Endodermal cell (in vitro differentiated cells): ENCODE measurements around the gene CELF2. TPM values are rescaled to one million over a fixed set of nuclear protein-coding genes. Genes with fewer than 3 reads are reported as not detected.
A peak's percentile ranks its signal among the peaks of the same experiment; 100 is the strongest.

Experiments
- DNase-seq: peaks from one replicate; pipeline ENCODE4 v3.0.0-alpha.2; 2017
- H3K27ac ChIP-seq: 2 replicates; pipeline ENCODE4 v1.5.1; 2013; ENCODE audit warnings: mild to moderate bottlenecking, low read depth, low read length, moderate library complexity
- H3K27me3 ChIP-seq: 2 replicates; pipeline ENCODE4 v1.6.1; 2013; ENCODE audit warnings: mild to moderate bottlenecking, low read length, moderate library complexity; ENCODE audit not compliant: insufficient read depth, control insufficient read depth, poor library complexity, severe bottlenecking
- H3K36me3 ChIP-seq: 2 replicates; pipeline ENCODE4 v1.7.0; 2013; ENCODE audit warnings: mild to moderate bottlenecking, low read length, moderate library complexity; ENCODE audit not compliant: control insufficient read depth, insufficient read depth
- H3K4me1 ChIP-seq: one replicate; pipeline ENCODE4 v1.7.0; 2013; ENCODE audit warnings: low read length; ENCODE audit not compliant: control insufficient read depth, insufficient read depth
- H3K4me3 ChIP-seq: 2 replicates; pipeline ENCODE4 v1.5.1; 2013; ENCODE audit warnings: mild to moderate bottlenecking, low read length, moderate library complexity
- H3K9ac ChIP-seq: 2 replicates; pipeline ENCODE4 v1.6.1; 2013; ENCODE audit warnings: mild to moderate bottlenecking, low read length, moderate library complexity; ENCODE audit not compliant: poor library complexity, severe bottlenecking; ENCODE audit errors: extremely low read depth
- H3K9me3 ChIP-seq: 2 replicates; pipeline ENCODE4 v1.6.1; 2013; ENCODE audit warnings: mild to moderate bottlenecking, low read length, moderate library complexity; ENCODE audit not compliant: control insufficient read depth
- H3K27ac Mint-ChIP-seq: 2 replicates; pipeline ENCODE4 v1.8.0; 2020; ENCODE audit warnings: mixed read lengths
- H3K27me3 Mint-ChIP-seq: 2 replicates; pipeline ENCODE4 v1.8.0; 2021; ENCODE audit warnings: mild to moderate bottlenecking, mixed read lengths; ENCODE audit not compliant: insufficient read depth
- H3K36me3 Mint-ChIP-seq: 2 replicates; pipeline ENCODE4 v1.8.0; 2020; ENCODE audit warnings: low read depth, mixed read lengths
- H3K4me1 Mint-ChIP-seq: 2 replicates; pipeline ENCODE4 v1.8.0; 2020; ENCODE audit warnings: mixed read lengths
- H3K4me3 Mint-ChIP-seq: 2 replicates; pipeline ENCODE4 v1.8.0; 2020; ENCODE audit warnings: mild to moderate bottlenecking, moderate library complexity, mixed read lengths
- H3K9me3 Mint-ChIP-seq: 2 replicates; pipeline ENCODE4 v1.8.0; 2020; ENCODE audit warnings: mild to moderate bottlenecking, mixed read lengths
- CTCF ChIP-seq: fragments of 200-600 bp; sonication (generic); conservative IDR thresholded peaks from 2 replicates; pipeline ENCODE4 v1.5.0; 2021; ENCODE audit warnings: antibody characterized with exemption, mild to moderate bottlenecking
- WGBS, 2 experiments: methylation state at CpG; one replicate each; pipeline versions ENCODE4 v1.1.5 to v1.1.7; 2013; ENCODE audit warnings: missing lambda C conversion rate in 2 of 2, mixed read lengths in 1 of 2; ENCODE audit not compliant: insufficient coverage in 1 of 2, insufficient read length in 1 of 2; 5-methylcytosine and 5-hydroxymethylcytosine counted together
- total RNA-seq, 2 donors: library from RNA; stranded (reverse); fragmentation: NEBNext Ultra II Directional in 1 of 2; extraction: Animal tissue kit (Norgen Biotek cat#: 25700) in 1 of 2; gene quantifications; 2 replicates in 1 of 2; 3 replicates in 1 of 2; pipeline ENCODE4 v1.2.1, GENCODE V29; 2021

Gene CELF2
- total RNA-seq, 2 donors from 2014 or later, result 79.9 to 96.1 TPM

GRCh38 chr10:11215471-11215870, 197.8 kb downstream of the CELF2 start:
- no peak for TF ChIP-seq CTCF
- Histone ChIP-seq H3K4me1 (no peaks in the 10 kb centered on the region), H3K36me3 (peaks cover 44% of the 10 kb centered on the region), H3K9me3 (no peaks in the 10 kb centered on the region), H3K9ac (no peak overlapping the region), H3K27ac (no peak overlapping the region), H3K4me3 (no peak overlapping the region), H3K27me3 (no peaks in the 10 kb centered on the region)
- no peak overlapping the region for H3K4me3 Mint-ChIP-seq
- WGBS, 2 experiments, result 97 to 100% methylated on average over 1 to 4 of the region's 4 CpGs
- H3K27me3 Mint-ChIP-seq, result no peaks in the 10 kb centered on the region
- DNase-seq, result no peak
- H3K27ac Mint-ChIP-seq, result no peak overlapping the region
- no peaks in the 10 kb centered on the region for H3K9me3 Mint-ChIP-seq
- H3K36me3 Mint-ChIP-seq, result peaks cover 16% of the 10 kb centered on the region
- H3K4me1 Mint-ChIP-seq, result peaks cover 10% of the 10 kb centered on the region

- WGBS, 2 experiments, result 92 to 99% methylated on average over 2 to 3 of the region's 3 CpGs
- H3K36me3 Mint-ChIP-seq, result peaks cover 16% of the 10 kb centered on the region
- peaks cover 6% of the 10 kb centered on the region for H3K4me1 Mint-ChIP-seq
- Histone ChIP-seq H3K27me3 (no peaks in the 10 kb centered on the region), H3K36me3 (peaks cover 54% of the 10 kb centered on the region), H3K4me1 (no peaks in the 10 kb centered on the region), H3K4me3 (no peak overlapping the region), H3K27ac (no peak overlapping the region), H3K9me3 (no peaks in the 10 kb centered on the region), H3K9ac (no peak overlapping the region)
- H3K4me3 Mint-ChIP-seq, result no peak overlapping the region
- no peak overlapping the region for H3K27ac Mint-ChIP-seq
- H3K9me3 Mint-ChIP-seq, result no peaks in the 10 kb centered on the region
- no peaks in the 10 kb centered on the region for H3K27me3 Mint-ChIP-seq
- no peak for DNase-seq
- no peak for TF ChIP-seq CTCF
Observed at GRCh38 chr10:11217521-11217920, 199.8 kb downstream of the CELF2 start.

GRCh38 chr10:11218395-11218794, 200.7 kb downstream of the CELF2 start:
- no peak overlapping the region for H3K27ac ChIP-seq
- peaks cover 4% of the 10 kb centered on the region for H3K4me1 Mint-ChIP-seq
- H3K9me3 ChIP-seq, result no peaks in the 10 kb centered on the region
- peaks cover 15% of the 10 kb centered on the region for H3K36me3 Mint-ChIP-seq
- no peaks in the 10 kb centered on the region for H3K4me1 ChIP-seq
- H3K27ac Mint-ChIP-seq, result peak overlapping the region; percentile 25
- no peak for TF ChIP-seq CTCF
- H3K4me3 Mint-ChIP-seq, result no peak overlapping the region
- H3K4me3 ChIP-seq, result no peak overlapping the region
- WGBS, 2 experiments, result 84 to 87% methylated on average over 3 to 5 of the region's 5 CpGs
- no peak for DNase-seq
- no peaks in the 10 kb centered on the region for H3K27me3 ChIP-seq
- H3K9ac ChIP-seq, result no peak overlapping the region
- no peaks in the 10 kb centered on the region for H3K9me3 Mint-ChIP-seq
- H3K36me3 ChIP-seq, result peaks cover 50% of the 10 kb centered on the region
- no peaks in the 10 kb centered on the region for H3K27me3 Mint-ChIP-seq
